Subcutaneous abdominal adipose tissue (tissue), 5 donors: ENCODE results near the gene ALDH4A1.

Source experiments
- H3K27ac ChIP-seq: one replicate; pipeline ENCODE4 v1.7.0; 2013; ENCODE audit warnings: low read depth, mild to moderate bottlenecking, inconsistent platforms, low read length, moderate library complexity
- H3K27me3 ChIP-seq, 5 donors: one replicate each; pipeline ENCODE4 v1.7.0; 2013; ENCODE audit warnings: low read length in 5 of 5, inconsistent platforms in 1 of 5; ENCODE audit not compliant: control insufficient read depth in 5 of 5, insufficient read depth in 4 of 5
- H3K36me3 ChIP-seq, 5 donors: one replicate each; pipeline ENCODE4 v1.7.0; 2013; ENCODE audit warnings: low read length in 5 of 5; ENCODE audit not compliant: control insufficient read depth in 5 of 5, insufficient read depth in 5 of 5
- H3K4me1 ChIP-seq, 5 donors: one replicate each; pipeline ENCODE4 v1.7.0; 2013; ENCODE audit warnings: low read length in 5 of 5, mild to moderate bottlenecking in 3 of 5, moderate library complexity in 1 of 5; ENCODE audit not compliant: control insufficient read depth in 5 of 5, insufficient read depth in 5 of 5
- H3K4me3 ChIP-seq, 5 donors: one replicate each; pipeline ENCODE4 v1.7.0; 2013; ENCODE audit warnings: low read length in 5 of 5, low read depth in 1 of 5
- H3K9ac ChIP-seq, 5 donors: one replicate each; pipeline ENCODE4 v1.7.0; 2013; ENCODE audit warnings: low read length in 5 of 5, mild to moderate bottlenecking in 4 of 5, moderate library complexity in 3 of 5
- H3K9me3 ChIP-seq, 5 donors: one replicate each; pipeline ENCODE4 v1.7.0; 2013; ENCODE audit warnings: low read length in 5 of 5; ENCODE audit not compliant: control insufficient read depth in 5 of 5
- donor health status: healthy.
- donor health status: healthy.
- donor health status: healthy.
- donor health status: healthy.
- donor health status: healthy.

Gene ALDH4A1

DNA sequence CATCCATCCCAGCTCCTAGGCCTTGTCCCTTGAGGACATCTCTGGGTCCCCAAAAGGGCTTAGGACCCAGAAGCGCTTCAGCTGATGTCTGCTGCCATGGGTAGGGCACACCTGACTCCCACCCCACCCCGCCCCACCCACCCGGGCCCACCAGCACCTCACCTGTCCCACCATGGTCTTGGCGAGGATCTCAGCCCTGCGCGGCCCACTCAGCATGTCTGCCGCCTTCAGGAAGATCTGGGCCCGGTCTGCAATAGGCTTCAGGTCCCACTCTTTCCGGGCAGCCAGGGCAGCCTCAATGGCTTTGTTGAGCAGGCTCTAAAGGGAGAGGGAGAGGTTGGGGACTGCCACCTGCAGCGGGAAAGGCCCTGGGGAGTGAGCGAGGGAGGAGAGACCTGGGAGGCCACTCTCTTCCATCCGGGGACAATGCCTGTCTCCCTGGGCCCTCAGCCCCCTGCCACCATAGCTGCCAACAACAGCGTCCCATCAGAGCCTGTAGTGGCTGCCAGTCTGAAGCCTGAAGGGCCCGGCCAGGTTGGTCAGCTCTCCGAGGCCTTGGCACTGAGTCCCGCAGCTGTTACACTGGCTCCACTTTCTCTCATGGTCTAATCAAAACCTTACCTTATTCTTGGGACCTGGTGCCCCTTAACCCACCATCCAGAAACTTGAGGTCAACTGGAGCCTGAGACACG, 16.9 kb downstream of the ALDH4A1 start:
- H3K9me3 ChIP-seq: no peaks in the 10 kb centered on the region
- no peak overlapping the region for H3K4me3 ChIP-seq
- peaks cover 0 to 82% (median 65%) of the 10 kb centered on the region in 5 donors for H3K36me3 ChIP-seq
- no peak overlapping the region for H3K27ac ChIP-seq
- H3K9ac ChIP-seq: no peak overlapping the region
- peaks cover under 1 to 30% (median 13%) of the 10 kb centered on the region in 5 donors for H3K4me1 ChIP-seq
- no peaks in the 10 kb centered on the region for H3K27me3 ChIP-seq

DNA sequence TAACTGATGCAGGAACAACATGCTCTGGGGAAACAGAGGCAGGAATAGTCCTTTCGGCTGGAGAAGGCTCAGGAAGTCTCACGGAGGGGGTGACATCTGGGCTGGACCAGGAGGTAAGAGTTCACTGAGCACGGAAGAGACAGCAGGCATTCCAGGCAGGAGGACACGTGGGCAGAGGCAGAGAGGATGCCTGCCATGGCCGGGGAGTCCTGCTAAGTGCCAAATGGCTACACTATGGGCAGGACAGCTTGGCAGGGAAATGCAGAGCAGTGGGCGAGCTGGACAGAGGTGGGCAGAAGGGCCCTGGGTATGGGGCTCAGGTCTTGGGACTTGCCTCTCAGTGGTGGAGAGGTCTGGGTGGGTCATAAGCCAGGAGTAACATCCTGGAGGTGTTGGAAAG, 17.6 kb downstream of the ALDH4A1 start:
- Histone ChIP-seq H3K9ac (no peak overlapping the region), H3K9me3 (no peaks in the 10 kb centered on the region), H3K27ac (no peak overlapping the region), H3K4me1 (peaks cover 0 to 23% (median 6%) of the 10 kb centered on the region in 5 donors), H3K36me3 (peaks cover 0 to 87% (median 67%) of the 10 kb centered on the region in 5 donors), H3K27me3 (no peaks in the 10 kb centered on the region), H3K4me3 (no peak overlapping the region)

DNA sequence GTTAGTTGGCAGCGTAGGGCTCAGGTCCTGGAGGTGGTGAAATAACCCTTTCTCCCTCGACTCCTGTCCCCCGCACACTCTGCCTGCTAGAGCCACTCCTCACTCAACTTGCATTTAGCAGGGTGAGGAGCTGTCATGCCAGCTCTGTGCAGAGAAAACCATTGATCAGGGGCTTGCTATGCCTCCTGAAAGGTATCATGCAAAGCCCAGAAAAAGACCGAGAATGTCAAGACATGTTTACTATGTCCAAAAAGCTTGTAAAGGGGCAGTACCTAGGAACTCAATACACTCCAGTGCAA, 18.0 kb downstream of the ALDH4A1 start:
- Histone ChIP-seq H3K4me3 (no peak overlapping the region), H3K4me1 (peaks cover 0 to 21% (median 5%) of the 10 kb centered on the region in 5 donors), H3K36me3 (peaks cover 0 to 87% (median 65%) of the 10 kb centered on the region in 5 donors), H3K27me3 (no peaks in the 10 kb centered on the region), H3K9ac (no peak overlapping the region), H3K27ac (no peak overlapping the region), H3K9me3 (no peaks in the 10 kb centered on the region)

DNA sequence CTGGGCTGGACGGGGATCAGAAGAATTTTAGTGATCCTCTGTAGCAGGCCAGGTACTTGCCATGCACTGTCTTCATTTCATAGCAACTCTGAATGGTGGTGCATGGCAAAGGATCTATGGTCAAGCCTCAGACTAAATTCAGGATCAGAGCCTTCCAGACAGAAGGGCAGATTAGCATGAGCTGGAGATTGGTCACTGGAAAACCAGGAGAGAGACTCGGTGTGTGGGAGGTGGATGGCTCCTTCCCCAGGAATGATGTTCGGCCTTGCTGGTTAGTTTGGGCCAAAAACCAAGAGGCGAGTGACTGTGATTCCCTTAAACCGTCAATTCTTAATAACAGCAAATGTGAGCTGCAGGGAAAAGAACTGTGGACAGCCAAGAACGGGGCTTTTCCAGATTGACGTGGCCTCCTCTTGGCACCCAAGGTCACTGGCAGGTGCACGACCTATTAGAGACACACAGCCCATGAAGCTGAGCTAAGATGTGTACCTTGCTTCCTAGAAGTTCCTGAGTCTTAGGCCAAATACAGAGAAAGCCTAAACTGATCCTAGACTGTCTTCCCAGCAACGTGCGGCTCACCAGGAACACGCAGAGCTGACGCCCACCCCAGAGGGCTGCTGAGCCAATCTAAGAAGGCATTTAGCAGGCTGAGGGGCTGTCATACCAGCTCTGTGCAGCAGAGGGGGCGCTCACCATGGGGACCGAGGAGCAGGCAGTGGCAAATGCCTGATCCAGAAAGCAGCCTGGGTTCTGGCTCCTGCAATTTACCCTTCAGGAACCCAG, 18.5 kb downstream of the ALDH4A1 start:
- Histone ChIP-seq H3K27me3 (no peaks in the 10 kb centered on the region), H3K4me3 (no peak overlapping the region), H3K27ac (no peak overlapping the region), H3K36me3 (peaks cover 0 to 87% (median 65%) of the 10 kb centered on the region in 5 donors), H3K9ac (no peak overlapping the region), H3K9me3 (no peaks in the 10 kb centered on the region), H3K4me1 (peaks cover 0 to 21% (median 5%) of the 10 kb centered on the region in 5 donors)

DNA sequence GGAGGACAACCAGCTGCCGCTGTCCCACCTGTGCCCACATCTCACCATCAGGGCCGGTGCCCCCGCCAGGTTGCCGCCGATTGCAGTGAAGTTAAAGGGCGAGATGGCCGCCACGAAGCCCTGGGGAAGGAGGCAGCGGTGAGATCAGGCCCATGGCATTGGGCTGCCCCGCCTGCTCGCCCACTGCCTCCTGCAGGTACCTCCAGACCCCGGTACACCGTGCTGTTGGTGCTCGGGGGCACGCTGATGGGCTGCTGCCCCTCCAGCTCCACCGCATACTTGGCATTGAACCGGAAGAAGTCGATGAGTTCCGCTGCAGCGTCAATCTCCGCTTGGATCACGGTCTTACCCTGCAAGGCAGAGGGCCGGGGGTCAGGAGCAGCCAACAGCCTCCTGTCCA, 19.3 kb downstream of the ALDH4A1 start:
- Histone ChIP-seq H3K27me3 (no peaks in the 10 kb centered on the region), H3K4me1 (peaks cover 0 to 21% (median 5%) of the 10 kb centered on the region in 5 donors), H3K27ac (no peak overlapping the region), H3K4me3 (no peak overlapping the region), H3K36me3 (peaks cover 0 to 87% (median 64%) of the 10 kb centered on the region in 5 donors), H3K9ac (no peak overlapping the region), H3K9me3 (no peaks in the 10 kb centered on the region)

DNA sequence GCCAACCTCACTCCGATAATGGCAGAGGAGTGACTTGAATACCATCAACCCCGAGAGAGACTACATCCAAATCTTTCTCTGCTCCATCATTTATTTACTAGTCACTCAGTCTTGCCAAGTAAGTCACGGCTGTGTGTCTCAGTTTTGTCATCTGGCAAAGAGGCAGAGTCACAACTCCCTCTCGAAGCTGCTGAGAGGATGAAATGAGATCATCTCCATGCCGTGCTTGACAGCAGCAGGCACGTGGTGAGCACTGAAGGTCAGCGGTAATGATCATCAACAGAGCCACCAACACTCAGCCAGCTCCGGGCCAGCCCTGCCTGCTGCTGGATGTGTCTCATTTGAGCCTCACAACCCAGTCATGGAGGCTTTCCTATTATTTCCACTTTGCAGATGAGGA, 19.9 kb downstream of the ALDH4A1 start:
- no peak overlapping the region for H3K4me3 ChIP-seq
- no peaks in the 10 kb centered on the region for H3K9me3 ChIP-seq

DNA sequence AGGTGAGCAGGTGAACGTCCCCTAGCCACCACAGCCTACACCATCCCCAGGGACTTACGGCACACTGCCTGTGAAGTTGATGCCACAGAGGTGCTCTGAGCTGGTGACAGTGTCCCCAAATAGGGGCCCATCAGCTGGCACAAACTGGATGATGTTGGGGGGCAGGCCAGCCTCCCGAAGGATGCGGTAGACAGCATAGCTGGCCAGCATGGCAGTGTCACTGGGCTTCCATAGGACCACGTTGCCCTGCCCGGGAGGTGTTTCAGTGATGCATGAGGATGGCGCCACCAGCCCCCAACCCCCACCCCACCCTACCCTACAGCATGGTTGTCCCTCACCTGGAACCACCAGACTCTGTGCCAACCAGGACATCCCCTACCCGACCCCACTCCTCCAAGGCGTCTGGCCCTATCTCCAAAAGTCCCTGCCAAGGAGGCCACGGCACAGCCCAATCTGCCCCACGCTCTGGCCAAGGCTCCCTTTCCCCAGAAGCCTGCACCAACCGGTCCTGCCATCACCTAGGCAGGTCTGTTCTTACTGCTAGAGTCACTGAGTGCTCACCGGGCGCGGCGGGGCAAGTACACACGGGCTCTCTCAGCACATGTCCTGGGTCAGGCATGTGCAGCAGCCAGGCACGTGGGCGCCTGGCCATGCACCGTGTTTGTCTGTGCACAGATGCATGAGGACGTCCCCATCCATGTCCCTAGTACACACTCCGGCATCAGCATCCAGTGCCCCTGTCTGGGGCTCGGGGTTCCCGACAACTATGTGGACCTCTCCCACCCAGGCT, 20.5 kb downstream of the ALDH4A1 start:
- Histone ChIP-seq H3K9me3 (no peaks in the 10 kb centered on the region), H3K4me1 (peaks cover 0 to 21% (median 5%) of the 10 kb centered on the region in 5 donors), H3K27me3 (no peaks in the 10 kb centered on the region), H3K27ac (no peak overlapping the region), H3K9ac (no peak overlapping the region), H3K36me3 (peaks cover 0 to 87% (median 64%) of the 10 kb centered on the region in 5 donors), H3K4me3 (no peak overlapping the region)

More for the DNA sequence above, 19.9 kb downstream of the ALDH4A1 start:
- H3K36me3 ChIP-seq: peaks cover 0 to 87% (median 64%) of the 10 kb centered on the region in 5 donors
- no peaks in the 10 kb centered on the region for H3K27me3 ChIP-seq
- H3K9ac ChIP-seq: no peak overlapping the region
- H3K4me1 ChIP-seq: peaks cover 0 to 21% (median 5%) of the 10 kb centered on the region in 5 donors
- no peak overlapping the region for H3K27ac ChIP-seq

DNA sequence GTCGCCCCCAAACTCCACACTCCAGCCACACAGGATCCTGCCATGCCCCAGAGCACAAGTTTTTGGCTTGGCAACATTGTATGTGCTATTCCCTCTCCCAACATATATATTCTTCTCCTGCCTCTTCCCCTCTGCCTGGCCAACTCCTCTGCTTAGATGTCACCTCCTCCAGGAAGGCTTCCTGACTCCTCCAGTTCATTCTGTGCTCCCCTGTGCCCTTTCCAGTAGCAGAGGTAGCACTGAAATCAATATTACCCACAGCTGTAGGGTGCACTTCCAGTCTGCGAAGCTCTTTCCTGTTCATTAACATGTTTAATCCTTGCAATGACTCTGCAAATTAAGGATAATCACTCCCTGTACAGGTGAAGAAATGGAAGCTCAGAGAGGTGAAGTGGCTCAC, 21.2 kb downstream of the ALDH4A1 start:
- no peak overlapping the region for H3K4me3 ChIP-seq

DNA sequence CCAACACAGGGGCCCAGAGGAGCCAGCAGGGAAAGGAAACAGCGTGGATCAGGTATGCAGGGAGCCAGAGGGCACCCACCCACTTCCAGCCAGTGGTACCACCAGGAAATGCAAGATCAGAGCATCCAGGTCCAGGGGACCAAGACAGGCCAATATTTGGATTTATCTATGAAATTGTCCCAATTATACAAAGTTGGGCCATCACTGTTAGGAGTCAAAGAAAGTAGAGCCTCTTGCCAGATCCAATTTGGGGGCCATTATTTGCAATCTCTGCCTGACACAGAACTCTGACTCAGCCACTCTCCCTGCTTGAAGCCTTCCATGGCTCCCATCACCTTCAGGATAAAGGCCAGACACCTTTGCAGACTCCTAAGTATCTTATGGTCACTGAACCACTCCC, 21.8 kb downstream of the ALDH4A1 start:
- H3K36me3 ChIP-seq: peaks cover 0 to 90% (median 66%) of the 10 kb centered on the region in 5 donors
- H3K4me1 ChIP-seq: peaks cover 0 to 21% (median 5%) of the 10 kb centered on the region in 5 donors
- no peaks in the 10 kb centered on the region for H3K9me3 ChIP-seq
- no peak overlapping the region for H3K4me3 ChIP-seq
- no peak overlapping the region for H3K9ac ChIP-seq
- H3K27me3 ChIP-seq: no peaks in the 10 kb centered on the region
- no peak overlapping the region for H3K27ac ChIP-seq

More for the DNA sequence above, 21.2 kb downstream of the ALDH4A1 start:
- H3K36me3 ChIP-seq: peaks cover 0 to 92% (median 67%) of the 10 kb centered on the region in 5 donors
- no peaks in the 10 kb centered on the region for H3K27me3 ChIP-seq
- no peak overlapping the region for H3K9ac ChIP-seq
- no peak overlapping the region for H3K27ac ChIP-seq
- H3K4me1 ChIP-seq: peaks cover 0 to 21% (median 5%) of the 10 kb centered on the region in 5 donors
- no peaks in the 10 kb centered on the region for H3K9me3 ChIP-seq
